Measurements from ENCODE around the gene ACP1.

ACP1 gene

DNA sequence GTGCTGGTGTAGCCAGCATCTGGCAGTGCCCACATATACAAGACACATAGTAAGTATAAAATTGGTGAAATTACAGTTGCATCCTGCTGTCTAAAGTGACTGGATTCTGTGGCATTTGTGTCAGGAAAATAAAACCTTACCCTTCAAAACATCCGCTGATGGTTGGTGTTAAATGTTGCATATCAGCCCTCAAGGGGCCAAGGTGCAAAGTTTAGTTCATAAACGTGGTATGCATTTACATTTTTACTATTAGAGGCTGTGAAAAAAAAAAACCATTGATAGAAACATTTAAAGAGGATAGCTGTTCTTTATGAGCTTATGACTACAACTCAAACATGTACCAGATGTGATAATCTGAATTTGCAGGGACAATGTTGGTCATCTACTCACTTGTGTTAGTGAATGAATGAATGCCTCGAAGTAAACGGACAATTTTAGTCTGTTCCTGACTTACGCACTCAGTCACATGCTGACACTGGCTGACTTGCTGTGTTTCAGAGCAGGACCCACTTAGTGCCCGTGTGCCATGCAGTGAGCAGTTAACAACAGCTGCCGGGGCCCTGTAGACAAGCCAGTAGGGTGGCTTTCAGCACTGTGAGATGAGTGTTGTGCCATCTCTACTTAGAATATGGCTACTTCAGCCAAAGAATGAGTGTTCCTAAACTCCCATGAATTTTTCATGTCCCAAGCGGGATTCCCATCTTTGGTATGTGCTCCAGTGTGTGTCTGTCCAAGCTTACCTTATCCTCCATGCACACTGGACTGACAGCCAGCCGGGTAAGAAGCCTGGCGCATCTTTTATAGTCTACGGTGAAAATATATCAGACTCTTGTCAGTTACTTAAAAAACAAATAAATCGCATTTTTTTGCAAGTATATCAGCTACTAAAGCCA, 17.9 kb downstream of the ACP1 start:
- DNase-seq, result no peak

DNA sequence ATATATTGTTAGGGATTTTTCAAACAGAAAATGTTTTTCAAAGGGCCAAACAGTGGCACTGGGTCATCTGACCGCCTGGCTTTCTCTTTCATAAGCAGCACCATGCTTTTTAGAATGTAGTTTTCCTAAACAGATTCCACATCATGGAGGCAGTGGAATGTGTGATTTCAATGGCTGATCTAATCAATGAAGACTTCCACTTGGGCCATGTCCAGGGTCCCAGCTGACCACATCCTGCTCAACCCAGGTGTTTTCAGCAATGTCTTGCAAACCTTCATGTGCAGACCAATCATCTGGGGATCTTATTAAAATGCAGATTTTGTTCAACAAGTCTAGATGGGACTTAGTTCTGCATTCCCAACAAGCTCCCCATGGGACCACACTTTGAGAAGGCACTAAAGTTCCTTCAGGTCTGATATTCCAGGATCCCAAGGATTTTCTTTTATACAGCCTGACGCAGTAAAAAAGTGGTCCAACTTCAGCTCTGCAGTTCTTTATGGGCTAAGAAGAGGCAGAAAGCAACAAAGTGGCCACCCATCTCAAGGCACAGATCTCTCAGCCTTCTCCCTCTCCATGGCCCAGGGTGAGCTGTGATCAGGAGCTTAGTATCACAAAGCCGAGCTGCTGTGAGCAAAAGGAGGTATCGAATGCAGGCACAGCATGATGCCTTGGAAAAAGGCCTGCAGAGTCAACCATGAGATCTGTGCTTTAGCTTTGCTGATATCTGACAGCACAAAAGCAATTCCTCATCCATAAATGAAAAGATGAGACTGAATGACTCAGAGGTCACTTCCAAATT, 19.4 kb downstream of the ACP1 start:
- no peak for DNase-seq

DNA sequence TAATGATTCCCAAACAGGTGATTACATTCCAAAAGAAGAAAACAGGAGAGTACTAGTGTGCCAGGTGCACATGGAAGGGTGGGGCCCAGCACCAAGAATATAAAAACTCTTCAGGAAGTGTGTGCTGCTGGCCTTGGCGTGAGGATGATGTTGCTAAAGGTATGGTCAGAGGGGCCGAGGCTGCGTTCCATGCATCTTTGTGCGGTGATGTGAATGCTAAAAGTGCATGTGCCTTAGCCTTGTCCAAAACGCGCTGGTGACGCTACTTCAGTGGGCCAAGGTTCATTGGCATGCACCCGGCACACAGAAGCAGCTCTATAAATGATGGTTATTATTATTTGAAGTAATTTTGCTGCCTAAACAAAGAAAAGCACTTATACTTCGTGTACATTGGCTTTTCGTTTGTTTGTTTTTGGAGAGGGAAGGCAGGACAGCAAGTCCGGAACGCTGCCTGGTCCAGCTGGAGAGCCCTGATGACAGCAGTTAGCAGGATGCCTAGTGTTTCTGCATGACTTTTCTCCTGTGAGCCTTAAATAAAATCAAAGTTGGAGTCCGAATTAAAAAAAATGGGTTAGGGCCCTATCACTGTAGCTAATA, 20.2 kb downstream of the ACP1 start:
- DNase-seq, result no peak

GRCh38 chr2:285531-285930, 20.8 kb downstream of the ACP1 start:
- peak; percentile 81 for DNase-seq

- no peak for DNase-seq
These were observed 21.3 kb downstream of the ACP1 start for GRCh38 chr2:286035-286434.

DNA sequence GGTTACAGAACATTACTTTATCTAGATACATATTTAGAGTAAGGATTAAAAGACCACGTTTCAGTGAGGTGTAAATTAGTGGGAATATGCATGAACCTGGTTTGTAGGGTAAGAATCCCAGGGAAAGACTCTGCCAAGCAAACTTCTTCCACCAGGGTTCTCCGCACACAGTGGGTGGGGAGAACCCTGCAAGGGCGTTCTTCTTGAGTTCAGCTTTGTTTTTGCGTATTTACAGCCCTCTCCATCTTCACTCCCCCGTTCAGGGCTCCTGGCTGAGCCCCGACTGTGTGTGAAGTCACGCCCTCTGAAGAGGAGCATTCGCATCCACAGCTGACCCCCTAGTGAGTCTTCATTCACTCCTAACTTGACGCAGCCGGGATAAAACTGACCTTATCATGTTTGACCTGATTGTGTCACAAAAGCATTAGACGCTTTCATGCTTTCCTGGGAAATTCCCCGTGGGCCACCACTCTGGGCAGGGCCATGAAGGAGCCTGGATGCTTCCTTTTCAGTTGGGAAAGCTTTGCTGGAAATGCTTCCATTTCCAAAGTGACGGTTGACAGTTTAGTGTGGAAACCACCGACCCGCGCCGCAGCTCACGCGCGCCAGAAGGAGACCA, 22.1 kb downstream of the ACP1 start:
- peak; percentile 18 for DNase-seq

DNA sequence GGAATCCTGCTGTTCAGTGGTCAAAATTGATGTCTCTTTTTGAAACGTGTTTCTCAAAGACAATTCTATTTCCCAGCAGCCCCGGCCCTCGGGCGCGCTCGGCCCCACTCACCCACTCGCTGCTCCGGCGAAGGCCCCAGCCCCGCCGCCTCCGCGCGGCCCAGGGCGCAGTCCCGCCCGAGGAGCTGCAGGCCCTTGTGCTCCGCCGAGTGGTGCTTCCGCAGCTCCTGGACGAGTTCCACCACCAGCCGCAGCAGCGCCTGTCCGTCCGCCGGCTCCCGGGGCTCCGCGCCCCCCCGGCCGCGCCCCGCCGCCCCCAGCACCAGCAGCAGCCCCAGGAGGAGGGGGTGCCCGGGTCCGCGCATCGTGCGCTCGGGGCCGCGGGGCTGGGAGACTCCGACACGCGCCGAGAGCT, 22.7 kb downstream of the ACP1 start:
- no peak for DNase-seq

GRCh38 chr2:287911-288757, 23.4 kb downstream of the ACP1 start, which contains the start of gene ALKAL2:
Gene ALKAL2, minus strand, starts transcription at chr2:288091. Its CDS starts 256 bp downstream, at chr2:287835.
- DNase-seq, result no peak

DNA sequence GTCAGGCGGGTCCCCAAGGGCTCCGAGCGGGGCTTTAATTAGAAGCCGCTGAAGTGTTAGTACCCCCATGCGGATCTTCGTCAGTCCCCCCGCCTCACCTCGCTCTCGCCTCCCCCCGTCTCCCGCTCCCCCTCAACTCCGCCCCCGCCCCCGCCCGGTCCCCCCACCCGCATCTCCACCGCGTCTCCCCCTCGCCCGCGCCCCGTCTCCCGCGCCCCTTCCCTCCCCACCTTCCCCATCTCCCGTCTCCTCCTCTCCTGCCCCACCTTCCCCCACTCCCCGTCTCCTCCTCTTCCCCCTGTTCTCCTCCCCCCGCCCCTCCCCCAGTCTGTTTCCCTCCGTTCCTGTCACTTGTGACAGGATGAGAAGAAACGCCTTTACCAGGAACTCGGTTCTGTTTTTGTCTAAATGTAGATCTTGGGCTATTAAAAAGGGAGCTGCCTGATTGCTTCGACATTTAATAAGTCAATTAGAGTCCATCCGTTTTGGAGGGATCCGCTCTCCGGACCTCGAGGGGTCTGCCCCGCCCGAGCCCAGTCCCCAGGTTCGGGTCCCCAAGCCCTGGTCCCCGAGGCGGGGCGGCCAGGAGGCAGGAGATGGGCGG, 24.1 kb downstream of the ACP1 start:
- DNase-seq, result no peak

DNA sequence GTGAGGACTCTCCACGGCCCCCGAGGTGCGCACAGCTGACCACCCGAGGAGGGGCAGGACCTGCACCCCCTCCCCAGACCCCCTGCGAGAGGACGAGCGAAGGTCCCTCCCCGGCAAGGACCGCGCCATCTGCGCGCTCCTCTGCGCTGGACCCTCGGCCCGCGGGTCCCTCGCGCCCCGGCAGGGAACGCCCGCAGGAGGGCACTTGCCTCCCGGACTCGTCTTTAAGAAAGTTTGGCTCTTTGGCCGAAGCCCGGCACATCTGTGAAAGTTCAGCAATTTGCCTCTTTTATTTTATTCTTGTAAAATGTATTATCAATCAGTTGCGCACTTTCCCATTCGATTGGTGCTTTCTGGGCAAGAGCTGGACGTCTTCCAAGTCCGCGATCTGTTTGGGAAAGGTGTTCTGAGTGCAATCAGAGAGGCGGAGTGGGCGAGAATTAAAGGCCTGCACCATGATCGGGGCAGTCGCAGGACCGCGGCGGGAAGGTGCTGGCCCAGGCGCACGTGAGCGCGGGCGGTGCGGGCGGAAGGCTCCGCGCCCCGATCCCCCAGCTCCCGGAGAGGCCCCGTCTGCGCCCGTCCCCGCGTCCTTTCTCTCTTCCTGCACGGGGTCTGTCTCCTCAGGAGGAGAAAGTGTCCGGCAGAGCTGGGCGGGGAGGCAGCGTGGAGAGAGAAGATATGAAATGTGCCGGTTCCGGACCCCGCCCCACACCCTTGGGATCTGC, 24.8 kb downstream of the ACP1 start:
- DNase-seq, result no peak

DNA sequence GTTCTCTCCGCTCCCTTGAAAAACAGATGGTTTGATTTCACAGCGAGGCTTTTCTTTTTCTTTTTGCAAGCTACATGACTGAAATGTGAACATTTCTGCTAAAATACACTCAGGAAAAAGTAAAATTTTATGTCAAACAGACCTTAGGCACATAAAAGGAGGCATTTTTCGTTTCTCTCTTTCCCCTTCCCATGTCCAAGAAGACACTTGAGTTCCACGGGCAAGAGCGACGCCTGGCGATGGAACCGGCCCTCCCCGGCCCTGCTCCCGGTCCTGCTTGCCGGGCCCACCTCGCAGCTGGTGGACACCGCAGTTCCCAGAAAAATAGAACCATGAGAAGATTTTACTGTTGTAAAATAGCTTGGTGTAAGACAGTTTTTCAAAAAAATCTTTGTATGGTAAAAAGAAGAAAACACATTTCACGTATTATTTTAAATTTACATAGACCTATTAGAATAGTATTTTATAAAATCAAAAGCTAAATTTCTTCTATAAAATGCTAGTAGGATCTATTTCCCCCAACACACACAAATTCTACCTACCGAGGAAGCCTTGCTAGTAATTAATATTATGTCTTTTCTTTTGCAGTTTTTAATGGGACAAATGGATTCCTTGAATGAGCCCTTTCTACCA, 25.5 kb downstream of the ACP1 start:
- peak; percentile 50 for DNase-seq

DNA sequence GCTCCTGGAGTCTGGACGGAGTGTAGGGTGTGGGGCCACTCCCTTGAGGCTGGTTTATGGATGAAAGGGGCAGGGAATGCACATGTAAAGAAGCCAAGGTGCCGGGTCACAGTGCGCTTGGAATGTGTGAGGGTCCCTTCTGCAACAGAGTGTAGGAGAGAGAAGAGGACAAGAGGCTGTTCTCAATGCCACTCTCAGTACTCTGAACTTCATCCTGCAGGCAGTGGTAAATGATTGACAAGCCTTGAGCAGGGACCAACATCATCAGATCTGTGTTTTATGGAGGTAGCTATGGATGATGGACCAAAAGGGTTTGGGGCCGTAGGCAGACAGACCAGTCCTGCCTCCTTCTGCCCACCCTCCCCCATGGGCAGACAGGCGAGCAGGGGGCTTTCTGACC, 30.3 kb downstream of the ACP1 start:
- DNase-seq, result no peak

DNA sequence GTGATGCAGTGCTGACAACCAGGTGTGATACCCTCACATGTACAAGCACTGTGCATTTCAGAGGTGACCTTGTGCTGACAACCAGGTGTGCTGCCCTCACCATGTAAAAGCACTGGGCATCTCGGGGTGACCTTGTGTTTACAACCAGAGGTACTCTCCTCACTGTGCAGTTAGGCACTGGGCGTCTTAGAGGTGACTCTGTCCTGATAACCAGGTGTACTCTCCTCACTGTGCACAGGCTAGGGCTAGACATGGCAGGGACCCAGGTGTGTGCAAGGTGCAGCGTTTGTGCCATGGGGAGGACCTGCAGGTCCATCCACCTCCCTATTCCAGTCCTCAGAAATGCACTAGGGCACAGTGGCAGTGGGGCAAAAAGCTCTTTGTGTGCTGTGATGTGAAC, 31.6 kb downstream of the ACP1 start:
- DNase-seq, result no peak

GRCh38 chr2:305366-305765, 40.6 kb downstream of the ACP1 start:
- DNase-seq, result no peak

DNA sequence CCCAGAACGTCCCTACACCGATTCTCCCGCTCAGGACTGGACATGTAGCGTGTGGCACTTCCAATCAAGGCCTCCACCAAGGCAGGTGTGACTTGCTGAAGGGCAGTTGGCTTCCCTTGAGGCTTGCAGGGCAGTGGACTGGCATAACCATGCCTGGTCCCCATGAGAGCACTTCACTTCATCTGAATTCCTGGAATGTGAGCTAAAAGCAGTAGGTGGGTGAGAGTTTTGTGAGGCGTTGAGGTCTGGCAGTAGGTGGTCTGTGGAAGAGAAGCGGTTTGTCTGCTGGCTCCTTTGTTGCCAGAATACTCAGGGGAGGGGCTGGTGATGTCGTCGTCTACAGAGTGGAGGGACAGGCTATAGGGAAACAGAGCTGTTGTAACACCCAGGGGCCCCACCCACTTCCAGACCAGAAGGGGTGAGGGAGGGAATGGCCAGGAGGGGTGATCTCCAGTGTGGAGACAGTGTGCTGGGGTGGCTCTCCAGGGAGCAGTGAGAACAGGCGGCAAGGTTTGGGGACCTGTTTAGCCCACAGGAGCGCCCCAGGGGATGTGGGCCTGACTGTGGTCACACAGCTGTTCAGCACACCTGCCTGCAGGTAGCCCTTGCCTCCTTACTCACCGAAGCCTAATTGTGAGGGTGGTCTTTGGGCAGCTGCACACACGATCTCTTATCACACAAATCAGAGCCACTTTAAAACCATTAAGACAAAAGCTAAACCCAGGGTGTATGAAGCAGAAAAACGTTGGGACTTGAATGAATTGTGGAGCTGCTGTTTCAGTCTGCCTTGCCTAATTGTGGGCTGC, 44.6 kb downstream of the ACP1 start:
- peak; percentile 14 for DNase-seq

- DNase-seq, result no peak
These were observed 45.3 kb downstream of the ACP1 start for GRCh38 chr2:309954-310510.

- no peak for DNase-seq
These were observed 46.2 kb downstream of the ACP1 start for GRCh38 chr2:310994-311393.

DNA sequence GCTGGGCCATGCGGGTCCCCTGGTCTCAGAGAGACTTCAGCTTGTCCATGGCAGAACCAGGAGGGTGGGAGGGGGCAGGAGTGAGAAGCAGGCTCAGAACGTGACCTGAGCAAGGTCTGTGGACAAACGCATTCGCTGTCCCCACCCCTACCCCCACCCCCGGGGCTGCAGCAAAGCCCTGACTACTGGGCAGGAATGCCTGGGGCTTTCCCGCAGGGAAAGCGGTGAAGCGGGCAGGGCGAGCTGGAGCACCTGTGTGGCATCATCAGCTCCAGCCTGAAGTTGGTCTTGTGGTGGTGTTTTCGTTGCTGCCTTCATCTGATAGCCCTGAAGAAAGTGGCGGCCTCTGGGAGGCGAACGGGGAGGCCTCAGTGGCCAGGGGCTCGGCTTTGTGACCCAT, 49.2 kb downstream of the ACP1 start:
- no peak for DNase-seq

Measured in kidney glomerular epithelial cell (primary cell).